SK-N-SH (cell line): ENCODE data around the gene AKAP10. TPM values are rescaled to one million over a fixed set of nuclear protein-coding genes. Genes with fewer than 3 reads are reported as not detected.

Experiments used
- CTCF ChIA-PET: fragments of 300-600, 350-600 bp; formaldehyde crosslinking; extraction: SDS; loops from one replicate; lab custom pipeline; 2021; lab: Yijun Ruan, JAX
- POLR2A ChIA-PET: fragments of 350-600 bp; sonication (Branson Sonifier 250); formaldehyde crosslinking; extraction: SDS; loops from one replicate; lab custom pipeline; 2020; ENCODE audit warnings: antibody characterized with exemption, inconsistent platforms; lab: Yijun Ruan, JAX
- DNase-seq: peaks from one replicate; pipeline ENCODE4 v3.0.0; 2012
- H2AFZ ChIP-seq: fragments of 200-600 bp; sonication (generic); 2 replicates; pipeline ENCODE4 v1.8.1; 2016; ENCODE audit warnings: antibody characterized with exemption, mild to moderate bottlenecking, low read depth
- H3F3A ChIP-seq: fragments of 200-600 bp; sonication (generic); replicated peaks from 2 replicates; pipeline ENCODE3; 2016; ENCODE audit warnings: antibody characterized with exemption, mild to moderate bottlenecking; ENCODE audit not compliant: insufficient read depth
- H3K27ac ChIP-seq, 2 experiments: fragments of 200-500 bp in 1 of 2; fragments of 200-600 bp in 1 of 2; sonication (Bioruptor generic) in 1 of 2; sonication (generic), shearing (Covaris generic) in 1 of 2; 2 replicates each; pipeline versions ENCODE4 v1.5.1 to v1.6.1; 2014 to 2016; ENCODE audit warnings: low read depth in 2 of 2, inconsistent platforms in 1 of 2, low read length in 1 of 2, mild to moderate bottlenecking in 1 of 2, mixed read lengths in 1 of 2
- H3K27me3 ChIP-seq: fragments of 200-600 bp; sonication (generic), shearing (Covaris generic); 2 replicates; pipeline ENCODE4 v1.6.1; 2016; ENCODE audit warnings: mixed run types; ENCODE audit not compliant: insufficient read depth
- H3K36me3 ChIP-seq, 2 experiments: fragments of 200-500 bp in 1 of 2; fragments of 200-600 bp in 1 of 2; sonication (Bioruptor generic) in 1 of 2; sonication (generic) in 1 of 2; replicated peaks in 1 of 2; 2 replicates each; pipeline versions ENCODE3 to v1.5.1; 2014 to 2016; ENCODE audit warnings: low read length in 1 of 2, mild to moderate bottlenecking in 1 of 2; ENCODE audit not compliant: insufficient read depth in 2 of 2, control insufficient read depth in 1 of 2
- H3K4me1 ChIP-seq, 2 experiments: fragments of 200-500 bp in 1 of 2; fragments of 200-600 bp in 1 of 2; sonication (Bioruptor generic) in 1 of 2; sonication (generic), shearing (Covaris generic) in 1 of 2; 2 replicates each; pipeline versions ENCODE4 v1.5.1 to v1.6.1; 2014 to 2016; ENCODE audit warnings: low read depth in 1 of 2, low read length in 1 of 2, mixed run types in 1 of 2; ENCODE audit not compliant: insufficient read depth in 2 of 2, control insufficient read depth in 1 of 2
- H3K4me2 ChIP-seq: fragments of 200-600 bp; sonication (generic), shearing (Covaris generic); 2 replicates; pipeline ENCODE4 v1.6.1; 2017; ENCODE audit warnings: mixed run types
- H3K4me3 ChIP-seq, 2 experiments: fragments of 200-500 bp in 1 of 2; fragments of 200-600 bp in 1 of 2; sonication (Bioruptor generic) in 1 of 2; sonication (generic), shearing (Covaris generic) in 1 of 2; 2 replicates each; pipeline versions ENCODE4 v1.5.1 to v1.8.1; 2014 to 2016; ENCODE audit warnings: low read depth in 2 of 2, inconsistent platforms in 1 of 2, low read length in 1 of 2, mild to moderate bottlenecking in 1 of 2, mixed read lengths in 1 of 2, moderate library complexity in 1 of 2
- H3K79me2 ChIP-seq: fragments of 200-600 bp; sonication (generic); 2 replicates; pipeline ENCODE4 v1.8.1; 2017; ENCODE audit warnings: mild to moderate bottlenecking; ENCODE audit not compliant: insufficient read depth
- H3K9ac ChIP-seq: fragments of 200-600 bp; sonication (generic); 2 replicates; pipeline ENCODE4 v1.6.1; 2017; ENCODE audit warnings: mixed run types
- H3K9me2 ChIP-seq: fragments of 200-600 bp; sonication (generic); 2 replicates; pipeline ENCODE4 v1.6.1; 2017; ENCODE audit warnings: mixed run types
- H3K9me3 ChIP-seq: fragments of 200-600 bp; sonication (generic); 2 replicates; pipeline ENCODE4 v1.6.1; 2017; ENCODE audit warnings: mixed run types, mild to moderate bottlenecking, moderate library complexity
- H4K20me1 ChIP-seq: fragments of 200-600 bp; sonication (generic); 2 replicates; pipeline ENCODE4 v1.6.1; 2017; ENCODE audit warnings: mild to moderate bottlenecking, mixed run types; ENCODE audit not compliant: insufficient read depth
- CHD2 ChIP-seq: fragments of 150-350 bp; IDR thresholded peaks from 2 replicates; pipeline ENCODE4 v1.6.1; 2018; ENCODE audit warnings: low read length; ENCODE audit not compliant: partially characterized antibody
- ELF1 ChIP-seq: IDR thresholded peaks from 2 replicates; pipeline ENCODE4 v1.4.0; 2012
- EZH2phosphoT487 ChIP-seq: fragments of 200-600 bp; sonication (generic); IDR thresholded peaks from 2 replicates; pipeline ENCODE4 v1.6.1; 2017; ENCODE audit warnings: low read depth, mixed run types, mild to moderate bottlenecking, antibody characterized with exemption, moderate library complexity, borderline replicate concordance
- FOSL2 ChIP-seq: IDR thresholded peaks from 2 replicates; pipeline ENCODE4 v1.4.0; 2012; ENCODE audit warnings: low read depth, mild to moderate bottlenecking, moderate library complexity, borderline replicate concordance
- IRF3 ChIP-seq: fragments of 150-350 bp; IDR thresholded peaks from 2 replicates; pipeline ENCODE4 v1.6.1; 2016; ENCODE audit warnings: mild to moderate bottlenecking, low read depth, low read length
- JUND ChIP-seq: IDR thresholded peaks from 2 replicates; pipeline ENCODE4 v1.4.0; 2012
- MAX ChIP-seq: IDR thresholded peaks from 2 replicates; pipeline ENCODE4 v1.4.0; 2012; ENCODE audit warnings: low read depth
- MXI1 ChIP-seq: IDR thresholded peaks from 2 replicates; pipeline ENCODE4 v1.6.1; 2012; ENCODE audit warnings: mild to moderate bottlenecking, low read depth, low read length, improper control_type of control experiment
- NFIC ChIP-seq: IDR thresholded peaks from 2 replicates; pipeline ENCODE4 v1.4.0; 2012; ENCODE audit warnings: borderline replicate concordance
- NRF1 ChIP-seq: IDR thresholded peaks from 2 replicates; pipeline ENCODE4 v1.6.1; 2012; ENCODE audit warnings: low read depth, mild to moderate bottlenecking, low read length
- PBX3 ChIP-seq: IDR thresholded peaks from 2 replicates; pipeline ENCODE4; 2012
- POLR2AphosphoS5 ChIP-seq: IDR thresholded peaks from 2 replicates; pipeline ENCODE4 v1.6.1; 2012; ENCODE audit warnings: low read depth, low read length
- REST ChIP-seq: IDR thresholded peaks from 2 replicates; pipeline ENCODE4 v1.6.1; 2012; ENCODE audit warnings: mild to moderate bottlenecking, low read depth, low read length, moderate library complexity
- SIN3A ChIP-seq: IDR thresholded peaks from 2 replicates; pipeline ENCODE4 v1.6.1; 2012; ENCODE audit warnings: low read depth, mild to moderate bottlenecking, low read length, moderate library complexity, borderline replicate concordance
- SMC3 ChIP-seq: IDR thresholded peaks from 2 replicates; pipeline ENCODE4 v1.6.1; 2012; ENCODE audit warnings: low read depth, low read length, improper control_type of control experiment
- TAF1 ChIP-seq: IDR thresholded peaks from 2 replicates; pipeline ENCODE4 v1.6.1; 2012; ENCODE audit warnings: low read depth, mild to moderate bottlenecking, low read length, moderate library complexity, borderline replicate concordance
- TCF12 ChIP-seq: IDR thresholded peaks from 2 replicates; pipeline ENCODE4 v1.4.0; 2012
- USF1 ChIP-seq: IDR thresholded peaks from 2 replicates; pipeline ENCODE4 v1.4.0; 2012; ENCODE audit warnings: low read depth, borderline replicate concordance
- YY1 ChIP-seq: IDR thresholded peaks from 2 replicates; pipeline ENCODE4 v1.4.0; 2012; ENCODE audit warnings: low read depth, mild to moderate bottlenecking
- ZBTB33 ChIP-seq: IDR thresholded peaks from 2 replicates; pipeline ENCODE4 v1.4.0; 2012; ENCODE audit warnings: low read depth, borderline replicate concordance
- WGBS: methylation state at CpG from one replicate; pipeline ENCODE4 v1.1.6; 2017; ENCODE audit warnings: low lambda C conversion rate; 5-methylcytosine and 5-hydroxymethylcytosine counted together
- polyA plus RNA-seq, 3 experiments: library from polyadenylated mRNA; depleted of rRNA; stranded (reverse); fragments of >200 nt; gene quantifications; 2 replicates each; pipeline ENCODE4 v1.2.3, GENCODE V29; 2012

AKAP10 gene
- polyA plus RNA-seq, 1 of the 3 experiments (the other 2 are of a cell fraction): 12.7 TPM

- Histone ChIP-seq H3K4me1 (0 out of 4 replicates have a peak, but pooled peaks cover 0 to under 1% of the 10 kb centered on the region in 2 experiments), H3K27me3 (no peaks in the 10 kb centered on the region), H4K20me1 (no peaks in the 10 kb centered on the region), H3F3A (no peaks in the 10 kb centered on the region), H2AFZ (no peak overlapping the region), H3K9ac (no peak overlapping the region), H3K9me3 (no peaks in the 10 kb centered on the region), H3K9me2 (no peaks in the 10 kb centered on the region), H3K79me2 (no peaks in the 10 kb centered on the region), H3K4me2 (no peak overlapping the region), H3K4me3 (no peak overlapping the region), H3K36me3 (no peaks in the 10 kb centered on the region), H3K27ac (no peak overlapping the region)
- 90% methylated on average over 3 of the region's 3 CpGs for WGBS
- ChIA-PET CTCF (no interaction called here), POLR2A (interaction anchor here (0.7 kb wide), 1 partner anchor 13 kb away, joined by 7 read pairs; no protein-coding TSS in a partner anchor)
- DNase-seq: no peak
- TF ChIP-seq JUND: no peak
- no peak for TF ChIP-seq CHD2
- TF ChIP-seq SMC3: no peak
- TF ChIP-seq MAX: no peak
- no peak for TF ChIP-seq MXI1
- no peak for TF ChIP-seq TCF12
- TF ChIP-seq POLR2AphosphoS5: no peak
- TF ChIP-seq TAF1: no peak
- TF ChIP-seq YY1: no peak
- no peak for TF ChIP-seq IRF3
- TF ChIP-seq USF1: no peak
- no peak for TF ChIP-seq PBX3
- no peak for TF ChIP-seq EZH2phosphoT487
- no peak for TF ChIP-seq ZBTB33
- TF ChIP-seq NFIC: no peak
- no peak for TF ChIP-seq SIN3A
- TF ChIP-seq NRF1: no peak
- no peak for TF ChIP-seq REST
- TF ChIP-seq ELF1: no peak
- TF ChIP-seq FOSL2: no peak
Observed at GRCh38 chr17:19873346-19873745, 104.3 kb downstream of the AKAP10 start.
